KOPT-K1 (cell line): ENCODE measurements around the gene ABCA4.
"Not testable (repeated sequence)": the region's sequence is repeated elsewhere in the genome, so short reads cannot be mapped to it uniquely, and the experiment has no call there.

Experiments used
- H3K27ac ChIP-seq: fragments of 200-600 bp; sonication (generic); 2 replicates; pipeline ENCODE4 v1.5.1; 2016; ENCODE audit warnings: antibody characterized with exemption, mild to moderate bottlenecking, low read depth, low read length; ENCODE audit not compliant: poor library complexity, severe bottlenecking
- H3K36me3 ChIP-seq: fragments of 200-600 bp; sonication (generic); 2 replicates; pipeline ENCODE4 v1.5.1; 2017; ENCODE audit warnings: antibody characterized with exemption, mild to moderate bottlenecking, low read length, moderate library complexity; ENCODE audit not compliant: insufficient read depth
- H3K9me3 ChIP-seq: fragments of 200-600 bp; sonication (generic); 2 replicates; pipeline ENCODE4 v1.5.1; 2017; ENCODE audit warnings: antibody characterized with exemption, low read length, mild to moderate bottlenecking; ENCODE audit not compliant: insufficient read depth, poor library complexity, severe bottlenecking

Gene ABCA4

DNA sequence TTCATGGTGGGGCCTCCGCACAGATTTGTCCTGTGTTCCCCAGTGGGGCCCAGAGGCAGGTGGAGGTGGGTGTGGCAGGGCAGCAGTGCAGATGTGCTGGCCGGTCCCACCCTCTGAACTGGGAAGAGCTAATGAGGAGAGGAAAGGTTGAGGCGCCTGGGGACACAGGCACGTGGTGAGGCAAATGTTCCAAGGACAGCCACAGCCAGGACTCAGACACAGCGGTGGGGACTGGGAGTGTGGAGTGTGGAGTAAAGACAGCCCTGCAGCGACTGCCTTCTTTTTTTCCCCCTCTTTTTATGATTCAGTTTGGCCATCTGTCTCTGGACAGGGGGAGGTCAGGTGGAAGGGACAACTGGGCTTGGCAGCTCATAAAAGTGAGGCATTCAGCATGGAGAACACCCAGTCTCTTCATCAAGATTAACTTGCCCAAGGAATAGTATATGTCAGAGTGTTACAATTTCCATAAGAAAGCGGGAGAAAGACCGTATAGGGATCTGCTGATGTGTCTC is 107.5 kb downstream of the ABCA4 start:
- H3K27ac ChIP-seq = no peak overlapping the region
- H3K9me3 ChIP-seq = no peaks in the 10 kb centered on the region
- H3K36me3 ChIP-seq = no peaks in the 10 kb centered on the region

- Histone ChIP-seq H3K9me3 (no peaks in the 10 kb centered on the region), H3K36me3 (no peaks in the 10 kb centered on the region), H3K27ac (no peak overlapping the region)
Observed at GRCh38 chr1:94012708-94013366, 108.1 kb downstream of the ABCA4 start.

- no peaks in the 10 kb centered on the region for H3K36me3 ChIP-seq
- H3K9me3 ChIP-seq = no peaks in the 10 kb centered on the region
- H3K27ac ChIP-seq = no peak overlapping the region
Observed at GRCh38 chr1:94011709-94012595, 109.0 kb downstream of the ABCA4 start.

GRCh38 chr1:94011129-94011528 is 109.8 kb downstream of the ABCA4 start:
- Histone ChIP-seq H3K36me3 (no peaks in the 10 kb centered on the region), H3K27ac (no peak overlapping the region), H3K9me3 (no peaks in the 10 kb centered on the region)

- Histone ChIP-seq H3K36me3 (no peaks in the 10 kb centered on the region), H3K27ac (no peak overlapping the region), H3K9me3 (no peaks in the 10 kb centered on the region)
Observed at GRCh38 chr1:94009304-94009703, 111.6 kb downstream of the ABCA4 start.

- no peaks in the 10 kb centered on the region for H3K9me3 ChIP-seq
- no peak overlapping the region for H3K27ac ChIP-seq
- no peaks in the 10 kb centered on the region for H3K36me3 ChIP-seq
Observed at GRCh38 chr1:94006604-94007003, 114.3 kb downstream of the ABCA4 start.

DNA sequence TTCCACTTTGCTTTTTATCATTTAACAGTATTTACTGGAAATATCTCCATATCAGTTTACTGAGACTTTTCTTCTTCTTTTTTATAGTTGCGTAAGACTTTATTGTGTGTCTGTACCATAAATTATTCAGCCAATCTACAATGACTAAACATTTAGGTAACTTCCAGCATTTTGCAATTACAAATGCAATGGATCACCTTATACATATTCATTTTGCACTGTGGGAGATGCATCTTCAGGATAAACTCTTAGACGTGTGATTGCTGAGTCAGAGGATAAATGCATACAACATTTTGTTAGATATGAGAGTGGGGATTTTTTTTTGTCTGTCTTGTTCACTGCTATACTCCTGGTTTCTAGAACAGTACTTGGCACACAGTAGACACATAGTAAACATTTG is 116.0 kb downstream of the ABCA4 start:
- Histone ChIP-seq H3K9me3 (no peaks in the 10 kb centered on the region), H3K27ac (no peak overlapping the region), H3K36me3 (no peaks in the 10 kb centered on the region)

DNA sequence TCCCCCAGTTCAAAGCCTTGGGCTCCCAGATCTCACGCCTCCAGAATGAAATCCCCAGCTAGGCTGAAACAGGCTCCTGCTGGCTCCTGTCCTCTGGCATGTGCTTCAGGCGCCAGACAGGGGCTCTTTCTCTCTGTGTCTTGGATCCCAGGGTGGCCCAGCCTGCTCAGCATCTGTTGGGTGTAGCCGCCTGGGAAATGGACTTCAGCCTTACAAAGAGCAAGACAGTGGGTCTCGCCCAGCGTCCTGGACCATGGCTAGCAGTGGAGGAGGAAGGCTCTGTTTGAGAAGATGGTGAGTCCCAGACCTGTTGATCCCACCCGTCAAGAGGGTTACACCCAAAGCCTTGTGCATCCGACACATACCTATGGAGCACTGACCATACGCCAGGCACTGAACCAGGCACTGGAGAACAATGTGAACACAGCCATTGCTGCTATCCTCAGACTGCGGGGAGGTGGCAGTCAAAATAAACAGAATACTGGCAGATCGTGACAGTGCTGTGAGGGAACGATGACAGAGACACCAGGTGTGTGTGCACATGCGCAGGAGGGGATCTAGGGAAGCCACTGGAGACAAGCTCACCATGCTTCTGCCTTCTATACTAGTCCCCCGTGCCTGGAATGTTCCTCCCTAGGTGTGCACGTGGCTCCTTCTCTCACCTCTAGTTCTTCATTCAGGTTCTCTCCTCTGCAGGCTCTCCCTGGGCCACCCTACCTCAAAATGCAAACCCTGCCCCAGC is 118.7 kb downstream of the ABCA4 start:
- no peak overlapping the region for H3K27ac ChIP-seq

GRCh38 chr1:94001397-94002045 is 119.4 kb downstream of the ABCA4 start:
- Histone ChIP-seq H3K27ac (no peak overlapping the region), H3K36me3 (no peaks in the 10 kb centered on the region), H3K9me3 (no peaks in the 10 kb centered on the region)

More for the DNA sequence above, 118.7 kb downstream of the ABCA4 start:
- H3K9me3 ChIP-seq = no peaks in the 10 kb centered on the region
- H3K36me3 ChIP-seq = no peaks in the 10 kb centered on the region

- H3K27ac ChIP-seq = no peak overlapping the region
- no peaks in the 10 kb centered on the region for H3K9me3 ChIP-seq
- H3K36me3 ChIP-seq = no peaks in the 10 kb centered on the region
Observed at GRCh38 chr1:94000510-94001282, 120.3 kb downstream of the ABCA4 start.

DNA sequence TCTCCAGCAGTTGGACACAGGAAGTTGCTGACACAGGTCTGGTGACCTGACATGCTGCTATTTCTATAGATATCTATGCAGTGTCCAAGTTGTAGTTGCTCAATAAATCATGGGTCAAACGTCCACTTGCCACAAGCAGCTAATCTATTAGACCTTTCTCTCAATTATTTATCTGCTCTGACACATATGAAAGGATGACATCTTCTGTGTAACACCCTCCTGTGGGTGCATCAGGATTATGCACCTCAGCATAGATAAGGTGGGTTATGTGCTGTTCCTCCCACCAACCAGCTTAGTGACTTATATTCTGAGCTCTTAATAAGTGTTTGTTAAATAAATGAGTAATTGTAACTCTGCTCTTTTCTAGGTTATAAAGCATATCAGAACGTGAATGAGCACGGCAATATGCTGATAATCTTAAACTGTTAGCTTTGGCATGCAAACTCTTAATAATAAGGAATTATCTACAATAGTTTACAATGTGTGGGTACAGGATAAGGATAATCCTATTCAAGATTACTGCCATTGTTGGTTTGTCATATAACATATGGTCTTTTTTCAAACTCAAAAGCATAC is 121.0 kb downstream of the ABCA4 start:
- Histone ChIP-seq H3K36me3 (no peaks in the 10 kb centered on the region), H3K9me3 (no peaks in the 10 kb centered on the region), H3K27ac (no peak overlapping the region)

DNA sequence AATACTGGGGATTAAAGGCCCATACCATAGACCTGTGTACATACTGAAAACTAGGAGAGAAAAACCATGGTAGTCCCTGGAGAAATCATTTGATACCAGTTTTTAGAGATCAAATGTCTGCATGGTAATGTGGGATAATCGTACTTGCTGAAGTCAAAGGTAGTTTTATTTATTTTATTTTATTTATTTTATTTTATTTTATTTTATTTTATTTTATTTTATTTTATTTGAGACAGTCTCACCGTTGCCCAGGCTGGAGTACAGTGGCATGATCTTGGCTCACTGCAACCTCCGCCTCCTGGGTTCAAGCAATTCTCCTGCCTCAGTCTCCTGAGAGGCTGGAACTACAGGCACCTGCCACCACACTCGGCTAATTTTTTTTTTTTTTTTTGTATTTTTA is 122.4 kb downstream of the ABCA4 start:
- H3K27ac ChIP-seq, H3K9me3 ChIP-seq, H3K36me3 ChIP-seq: not testable (repeated sequence)

- Histone ChIP-seq H3K36me3 (no peaks in the 10 kb centered on the region), H3K27ac (no peak overlapping the region), H3K9me3 (no peaks in the 10 kb centered on the region)
Observed at GRCh38 chr1:93997756-93998155, 123.2 kb downstream of the ABCA4 start.
